Gastrocnemius medialis (tissue), 4 donors: ENCODE measurements around the gene TMEM128.

Source experiments
- POLR2A ChIP-seq, 2 donors: fragments of 450-650 bp; IDR thresholded peaks; one replicate each; pipeline ENCODE4 v1.6.1; 2017; ENCODE audit warnings: antibody characterized with exemption in 2 of 2, mild to moderate bottlenecking in 2 of 2, moderate library complexity in 2 of 2
- TF ChIP-seq, protein P1 (sequence below), 5 experiments: fragments of 450-650 bp in 3 of 5; fragments of 200-600 bp in 2 of 5; sonication (generic) in 2 of 5; IDR thresholded peaks in 4 of 5; conservative IDR thresholded peaks in 1 of 5; 1 replicate in 4 of 5; 2 replicates in 1 of 5; pipeline ENCODE4 v1.5.1; 2016 to 2019; ENCODE audit warnings: antibody characterized with exemption in 5 of 5, mild to moderate bottlenecking in 3 of 5, moderate library complexity in 3 of 5

DNA sequence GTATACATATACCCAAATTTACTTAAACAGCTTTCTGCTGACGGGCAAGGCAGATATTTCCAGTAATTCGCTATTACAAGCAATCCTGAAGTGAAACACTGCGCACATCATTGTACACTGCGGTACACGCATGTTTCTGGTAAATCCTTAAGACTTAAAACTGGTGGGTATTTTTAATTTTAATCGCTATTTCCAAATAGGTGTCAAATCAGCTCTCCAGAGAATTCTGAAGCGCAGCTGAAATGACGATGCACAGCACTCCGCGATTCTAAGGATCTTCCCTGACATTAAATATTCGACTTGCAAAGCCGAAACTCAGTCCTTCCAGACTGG lies 361 bp downstream of the TMEM128 start:
- TF ChIP-seq, protein P1, sequence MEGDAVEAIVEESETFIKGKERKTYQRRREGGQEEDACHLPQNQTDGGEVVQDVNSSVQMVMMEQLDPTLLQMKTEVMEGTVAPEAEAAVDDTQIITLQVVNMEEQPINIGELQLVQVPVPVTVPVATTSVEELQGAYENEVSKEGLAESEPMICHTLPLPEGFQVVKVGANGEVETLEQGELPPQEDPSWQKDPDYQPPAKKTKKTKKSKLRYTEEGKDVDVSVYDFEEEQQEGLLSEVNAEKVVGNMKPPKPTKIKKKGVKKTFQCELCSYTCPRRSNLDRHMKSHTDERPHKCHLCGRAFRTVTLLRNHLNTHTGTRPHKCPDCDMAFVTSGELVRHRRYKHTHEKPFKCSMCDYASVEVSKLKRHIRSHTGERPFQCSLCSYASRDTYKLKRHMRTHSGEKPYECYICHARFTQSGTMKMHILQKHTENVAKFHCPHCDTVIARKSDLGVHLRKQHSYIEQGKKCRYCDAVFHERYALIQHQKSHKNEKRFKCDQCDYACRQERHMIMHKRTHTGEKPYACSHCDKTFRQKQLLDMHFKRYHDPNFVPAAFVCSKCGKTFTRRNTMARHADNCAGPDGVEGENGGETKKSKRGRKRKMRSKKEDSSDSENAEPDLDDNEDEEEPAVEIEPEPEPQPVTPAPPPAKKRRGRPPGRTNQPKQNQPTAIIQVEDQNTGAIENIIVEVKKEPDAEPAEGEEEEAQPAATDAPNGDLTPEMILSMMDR (IDR thresholded peaks at IDR 0.05 in 4 of 5, conservative IDR thresholded peaks at IDR 0.05 in 1 of 5) = no peak
- no peak for TF ChIP-seq POLR2A (IDR thresholded peaks at IDR 0.05)
